Lower leg skin (tissue), 4 donors: ENCODE measurements around the gene LRP10. TPM values are rescaled to one million over a fixed set of nuclear protein-coding genes. Genes with fewer than 3 reads are reported as not detected.
A peak's percentile ranks its signal among the peaks of the same experiment; 100 is the strongest.

Experiments used
- DNase-seq, 2 donors: peaks; one replicate each; pipeline ENCODE4 v3.0.0-alpha.2; 2019; ENCODE audit warnings: low spot score in 2 of 2
- H3K4me3 ChIP-seq: fragments of 200-600 bp; sonication (generic); 2 replicates; pipeline ENCODE4 v1.5.1; 2017; ENCODE audit warnings: mild to moderate bottlenecking, low read depth; ENCODE audit not compliant: poor library complexity, severe bottlenecking
- CTCF ChIP-seq, 3 donors: fragments of 450-650 bp; IDR thresholded peaks; one replicate each; pipeline ENCODE4 v1.5.1; 2016; ENCODE audit warnings: antibody characterized with exemption in 3 of 3, mild to moderate bottlenecking in 3 of 3, moderate library complexity in 2 of 3
- POLR2A ChIP-seq, 2 donors: fragments of 450-650 bp; IDR thresholded peaks; one replicate each; pipeline ENCODE4 v1.6.1; 2016 to 2017; ENCODE audit warnings: antibody characterized with exemption in 2 of 2, mild to moderate bottlenecking in 1 of 2, moderate library complexity in 1 of 2
- WGBS, 2 donors: methylation state at CpG; one replicate each; pipeline ENCODE4 v1.1.5; 2018; 5-methylcytosine and 5-hydroxymethylcytosine counted together
- intact Hi-C: fragments of 100-400 bp; cut with DNase I; formaldehyde crosslinking; loops from one replicate; pipeline ENCODE4 v1.15.0; 2023; ENCODE audit warnings: low total_unique reads
- total RNA-seq, 4 donors: library from RNA; depleted of rRNA; stranded (reverse); fragments of >200 nt; gene quantifications; one replicate each; pipeline ENCODE4 v1.1.0, GENCODE V29; 2016

Gene LRP10
- total RNA-seq, 4 donors from 2014 or later: 148 to 209 (median 167) TPM

GRCh38 chr14:22829661-22830442, 41.7 kb upstream of the LRP10 start, which contains the start of gene MRPL52:
TSS of gene MRPL52 (plus strand) at chr14:22829887. CDS start at chr14:22829913, 26 bp downstream.
- intact Hi-C loops: no loop called here
- peak; percentile 92 to 97 for DNase-seq
- 0 to 1% methylated on average over 30 to 41 of the region's 41 CpGs for WGBS, 2 donors
- no peak for TF ChIP-seq CTCF (IDR thresholded peaks at IDR 0.05)
- no peak for TF ChIP-seq POLR2A (IDR thresholded peaks at IDR 0.05)
- peak within 1 kb of the TSS; percentile 59 for H3K4me3 ChIP-seq

GRCh38 chr14:22830443-22831010, 41.0 kb upstream of the LRP10 start:
- intact Hi-C loops: no loop called here
- peak overlapping the region; percentile 59 for H3K4me3 ChIP-seq
- DNase-seq: no peak
- 20 to 22% methylated on average over 3 of the region's 3 CpGs for WGBS, 2 donors
- TF ChIP-seq CTCF (IDR thresholded peaks at IDR 0.05) (no peak), POLR2A (IDR thresholded peaks at IDR 0.05) (no peak)

GRCh38 chr14:22835505-22835904, 36.0 kb upstream of the LRP10 start:
- no peak overlapping the region for H3K4me3 ChIP-seq
- intact Hi-C loops: no loop called here
- DNase-seq: no peak
- TF ChIP-seq POLR2A (IDR thresholded peaks at IDR 0.05) (no peak), CTCF (IDR thresholded peaks at IDR 0.05) (no peak)
- WGBS, 2 donors: 86 to 90% methylated on average over 3 of the region's 3 CpGs

GRCh38 chr14:22836301-22837113, 35.0 kb upstream of the LRP10 start, which contains the start of gene MMP14:
TSS of gene MMP14 (plus strand) at chr14:22836585. CDS start at chr14:22836818, 233 bp downstream.
- intact Hi-C loops: no loop called here
- no peak for TF ChIP-seq CTCF (IDR thresholded peaks at IDR 0.05)
- peak in 1 of 2 donors; percentile 18 for TF ChIP-seq POLR2A (IDR thresholded peaks at IDR 0.05)
- peak; percentile 84 to 96 for DNase-seq
- 2 to 3% methylated on average over 31 to 39 of the region's 46 CpGs for WGBS, 2 donors
- H3K4me3 ChIP-seq: peak within 1 kb of the TSS; percentile 63

- H3K4me3 ChIP-seq: peak overlapping the region; percentile 63
- DNase-seq: no peak
- 2 to 6% methylated on average over 41 to 57 of the region's 57 CpGs for WGBS, 2 donors
- TF ChIP-seq POLR2A (IDR thresholded peaks at IDR 0.05) (no peak), CTCF (IDR thresholded peaks at IDR 0.05) (no peak)
- intact Hi-C loops: no loop called here
Observed at GRCh38 chr14:22837114-22837749, 34.3 kb upstream of the LRP10 start.
